MCF 10A (cell line): ENCODE measurements around the gene TANC1. TPM values are rescaled to one million over a fixed set of nuclear protein-coding genes. Genes with fewer than 3 reads are reported as not detected.
"Not testable (repeated sequence)": the region's sequence is repeated elsewhere in the genome, so short reads cannot be mapped to it uniquely, and the experiment has no call there.

ENCODE experiments used
- BruUV-seq: library from RNA; stranded (reverse); fragments of 400-500 nt; replicated peaks from 2 replicates; lab custom pipeline; 2021; lab: Mats Ljungman, UMichigan
- CTCF ChIA-PET: fragments of 300-600 bp; sonication (Branson Sonifier 250); formaldehyde crosslinking; extraction: SDS; loops from one replicate; lab custom pipeline; 2021; ENCODE audit warnings: antibody characterized with exemption, inconsistent platforms; lab: Yijun Ruan, JAX
- POLR2A ChIA-PET: fragments of 300-600, 350-650 bp; sonication (Branson Sonifier 250); formaldehyde crosslinking; extraction: SDS; loops from one replicate; lab custom pipeline; 2020; ENCODE audit warnings: antibody characterized with exemption, inconsistent platforms; lab: Yijun Ruan, JAX
- DNase-seq: peaks from one replicate; pipeline ENCODE4 v3.0.0-alpha.2; 2018; ENCODE audit not compliant: unreplicated experiment
- H3K27ac Mint-ChIP-seq: one replicate; pipeline ENCODE4 v1.8.0; 2022; ENCODE audit warnings: mild to moderate bottlenecking, low read depth, mixed read lengths; ENCODE audit not compliant: unreplicated experiment
- H3K27me3 Mint-ChIP-seq: one replicate; pipeline ENCODE4 v1.8.0; 2022; ENCODE audit warnings: mixed read lengths; ENCODE audit not compliant: insufficient read depth, unreplicated experiment
- H3K36me3 Mint-ChIP-seq: one replicate; pipeline ENCODE4 v1.8.0; 2022; ENCODE audit warnings: mild to moderate bottlenecking, moderate library complexity, mixed read lengths; ENCODE audit not compliant: insufficient read depth, unreplicated experiment
- H3K4me1 Mint-ChIP-seq: one replicate; pipeline ENCODE4 v1.8.0; 2022; ENCODE audit warnings: mixed read lengths; ENCODE audit not compliant: insufficient read depth, unreplicated experiment
- H3K4me3 Mint-ChIP-seq: one replicate; pipeline ENCODE4 v1.8.0; 2022; ENCODE audit warnings: mild to moderate bottlenecking, moderate library complexity, mixed read lengths; ENCODE audit not compliant: unreplicated experiment
- H3K9me3 Mint-ChIP-seq: one replicate; pipeline ENCODE4 v1.8.0; 2022; ENCODE audit warnings: mixed read lengths; ENCODE audit not compliant: unreplicated experiment
- CTCF ChIP-seq: fragments of 200-600 bp; IDR thresholded peaks from one replicate; pipeline ENCODE4 v1.8.0; 2022; ENCODE audit warnings: antibody characterized with exemption, mild to moderate bottlenecking; ENCODE audit not compliant: unreplicated experiment
- intact Hi-C: fragments of 100-400 bp; cut with micrococcal nuclease; formaldehyde crosslinking; loops from 2 replicates; pipeline ENCODE4 v1.14.1; 2022
- total RNA-seq: library from RNA; stranded (reverse); gene quantifications from 2 replicates; pipeline ENCODE4 v1.2.3, GENCODE V29; 2022

TANC1 gene
- total RNA-seq, 1 experiment from 2014 or later, result 35.3 TPM

DNA sequence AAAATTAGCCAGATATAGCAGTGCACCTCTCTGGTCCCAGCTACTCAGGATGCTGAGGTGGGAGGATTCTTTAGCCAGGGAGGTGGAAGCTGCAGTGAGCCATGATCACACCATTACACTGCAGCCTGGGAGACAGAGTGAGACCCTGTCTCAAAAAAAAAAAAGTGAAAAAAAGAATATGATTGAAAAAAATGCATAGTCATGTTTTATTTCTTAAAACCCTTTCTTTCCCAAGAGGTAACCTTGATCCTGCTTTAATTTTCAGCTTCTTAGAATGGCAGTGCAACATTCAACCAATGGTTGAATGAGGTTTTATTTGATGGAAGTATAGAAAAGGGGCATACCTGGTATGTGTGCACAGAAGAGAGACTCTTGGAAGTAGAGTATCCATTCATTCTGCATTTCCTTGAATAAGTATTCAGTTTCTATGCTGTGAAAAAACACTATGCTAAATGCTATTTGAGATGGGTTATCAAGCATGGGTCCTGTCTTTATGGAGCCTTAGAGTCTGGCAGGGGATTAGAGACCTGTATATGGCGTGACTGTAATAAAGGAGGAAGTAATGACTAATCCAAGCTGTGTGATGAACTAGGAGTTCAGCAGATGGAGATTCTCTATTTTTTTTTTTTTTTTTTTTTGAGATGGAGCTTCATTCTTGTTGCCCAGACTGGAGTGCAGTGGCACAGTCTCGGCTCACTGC lies 171.8 kb downstream of the TANC1 start:
- ChIA-PET CTCF (interaction anchor here (0.6 to 3.6 kb wide), 7 partner anchors 10 to 62 kb away, joined by 3 to 18 read pairs (median 4); no protein-coding TSS in a partner anchor), POLR2A (interaction anchor here (0.6 to 3.0 kb wide), 11 partner anchors 7 to 327 kb away, joined by 3 to 17 read pairs (median 4); partner anchors contain the start of gene TANC1)
- Mint-ChIP-seq H3K27me3 (no peaks in the 10 kb centered on the region), H3K9me3 (no peaks in the 10 kb centered on the region), H3K4me1 (peaks cover 56% of the 10 kb centered on the region), H3K27ac (peak overlapping the region; percentile 61), H3K36me3 (peaks cover 15% of the 10 kb centered on the region), H3K4me3 (no peak overlapping the region)
- intact Hi-C loops, result no loop called here
- DNase-seq, result peak; percentile 73
- no peak for TF ChIP-seq CTCF
- BruUV-seq, result no TSS peak

- H3K27me3 Mint-ChIP-seq, intact Hi-C loops, BruUV-seq, H3K9me3 Mint-ChIP-seq, H3K27ac Mint-ChIP-seq, DNase-seq, H3K4me3 Mint-ChIP-seq: not testable (repeated sequence)
- Mint-ChIP-seq H3K4me1 (peaks cover 56% of the 10 kb centered on the region), H3K36me3 (peaks cover 15% of the 10 kb centered on the region)
- ChIA-PET POLR2A (interaction anchor here (0.6 to 2.4 kb wide), 6 partner anchors 9 to 328 kb away, joined by 3 to 7 read pairs (median 4); partner anchors contain the start of gene TANC1), CTCF (interaction anchor here (0.6 to 2.2 kb wide), 6 partner anchors 15 to 934 kb away, joined by 3 to 7 read pairs (median 4); no protein-coding TSS in a partner anchor)
These were observed 172.4 kb downstream of the TANC1 start for GRCh38 chr2:159140821-159141220.

GRCh38 chr2:159144776-159145614 lies 176.6 kb downstream of the TANC1 start:
- intact Hi-C loops, result no loop called here
- Mint-ChIP-seq H3K4me3 (no peak overlapping the region), H3K36me3 (peaks cover 11% of the 10 kb centered on the region), H3K4me1 (peaks cover 37% of the 10 kb centered on the region), H3K27ac (no peak overlapping the region), H3K27me3 (no peaks in the 10 kb centered on the region), H3K9me3 (no peaks in the 10 kb centered on the region)
- ChIA-PET CTCF (interaction anchor here (1.1 to 3.2 kb wide), 2 partner anchors 26 to 28 kb away, joined by 4 to 19 read pairs; no protein-coding TSS in a partner anchor), POLR2A (interaction anchor here (0.6 kb wide), 1 partner anchor 12 kb away, joined by 3 read pairs; no protein-coding TSS in a partner anchor)
- no peak for DNase-seq
- no TSS peak for BruUV-seq
- TF ChIP-seq CTCF, result no peak

GRCh38 chr2:159145745-159146354 lies 177.4 kb downstream of the TANC1 start:
- CTCF ChIA-PET, result interaction anchor here (0.5 to 3.2 kb wide), 3 partner anchors 21 to 110 kb away, joined by 3 to 19 read pairs (median 3); no protein-coding TSS in a partner anchor
- Mint-ChIP-seq H3K4me1 (peaks cover 31% of the 10 kb centered on the region), H3K36me3 (peaks cover 8% of the 10 kb centered on the region), H3K27ac (no peak overlapping the region), H3K9me3 (no peaks in the 10 kb centered on the region), H3K27me3 (no peaks in the 10 kb centered on the region), H3K4me3 (no peak overlapping the region)
- TF ChIP-seq CTCF, result no peak
- POLR2A ChIA-PET, result interaction anchor here (0.6 to 2.8 kb wide), 2 partner anchors 7 to 12 kb away, joined by 3 to 17 read pairs; no protein-coding TSS in a partner anchor
- BruUV-seq, result no TSS peak
- DNase-seq, result no peak
- intact Hi-C loops, result no loop called here
